Measurements from ENCODE around the gene DYRK4.

GRCh38 chr12:4643747-4644146 is 81.7 kb downstream of the DYRK4 start:
- TF ChIP-seq, protein P1, sequence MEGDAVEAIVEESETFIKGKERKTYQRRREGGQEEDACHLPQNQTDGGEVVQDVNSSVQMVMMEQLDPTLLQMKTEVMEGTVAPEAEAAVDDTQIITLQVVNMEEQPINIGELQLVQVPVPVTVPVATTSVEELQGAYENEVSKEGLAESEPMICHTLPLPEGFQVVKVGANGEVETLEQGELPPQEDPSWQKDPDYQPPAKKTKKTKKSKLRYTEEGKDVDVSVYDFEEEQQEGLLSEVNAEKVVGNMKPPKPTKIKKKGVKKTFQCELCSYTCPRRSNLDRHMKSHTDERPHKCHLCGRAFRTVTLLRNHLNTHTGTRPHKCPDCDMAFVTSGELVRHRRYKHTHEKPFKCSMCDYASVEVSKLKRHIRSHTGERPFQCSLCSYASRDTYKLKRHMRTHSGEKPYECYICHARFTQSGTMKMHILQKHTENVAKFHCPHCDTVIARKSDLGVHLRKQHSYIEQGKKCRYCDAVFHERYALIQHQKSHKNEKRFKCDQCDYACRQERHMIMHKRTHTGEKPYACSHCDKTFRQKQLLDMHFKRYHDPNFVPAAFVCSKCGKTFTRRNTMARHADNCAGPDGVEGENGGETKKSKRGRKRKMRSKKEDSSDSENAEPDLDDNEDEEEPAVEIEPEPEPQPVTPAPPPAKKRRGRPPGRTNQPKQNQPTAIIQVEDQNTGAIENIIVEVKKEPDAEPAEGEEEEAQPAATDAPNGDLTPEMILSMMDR (IDR thresholded peaks at IDR 0.05): no peak
- TF ChIP-seq POLR2A (IDR thresholded peaks at IDR 0.05): no peak
